ENCODE measurements around the gene ELFN1.
A peak's percentile ranks its signal among the peaks of the same experiment; 100 is the strongest.

ELFN1 gene

GRCh38 chr7:1696671-1697498 is 26.8 kb downstream of the ELFN1 start:
- peak; percentile 13 for DNase-seq

GRCh38 chr7:1697499-1698125 is 27.5 kb downstream of the ELFN1 start:
- DNase-seq = no peak

- DNase-seq = no peak
These were observed 28.1 kb downstream of the ELFN1 start for GRCh38 chr7:1698201-1698600.

DNA sequence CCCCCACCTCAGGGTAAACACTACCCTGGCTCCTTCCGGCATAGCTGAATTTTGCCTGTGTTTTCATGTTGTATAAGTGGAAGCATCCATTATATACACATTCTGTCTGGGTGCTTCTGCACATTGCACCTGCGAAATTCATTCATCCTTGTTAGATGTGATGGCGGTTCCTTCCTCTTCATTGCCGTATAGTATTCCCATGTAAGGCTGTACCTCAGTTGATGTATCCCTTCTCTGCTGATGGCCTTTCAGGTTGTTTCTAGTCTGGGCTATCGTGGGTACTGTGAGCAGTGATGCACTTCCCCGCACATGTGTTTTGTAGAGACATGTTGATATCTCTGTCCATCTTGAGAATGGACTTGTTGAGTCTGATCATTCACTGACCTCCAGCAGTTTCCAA is 28.9 kb downstream of the ELFN1 start:
- no peak for DNase-seq

GRCh38 chr7:1700086-1700485 is 30.0 kb downstream of the ELFN1 start:
- peak; percentile 3 for DNase-seq

GRCh38 chr7:1700536-1701333 is 30.7 kb downstream of the ELFN1 start:
- no peak for DNase-seq

DNA sequence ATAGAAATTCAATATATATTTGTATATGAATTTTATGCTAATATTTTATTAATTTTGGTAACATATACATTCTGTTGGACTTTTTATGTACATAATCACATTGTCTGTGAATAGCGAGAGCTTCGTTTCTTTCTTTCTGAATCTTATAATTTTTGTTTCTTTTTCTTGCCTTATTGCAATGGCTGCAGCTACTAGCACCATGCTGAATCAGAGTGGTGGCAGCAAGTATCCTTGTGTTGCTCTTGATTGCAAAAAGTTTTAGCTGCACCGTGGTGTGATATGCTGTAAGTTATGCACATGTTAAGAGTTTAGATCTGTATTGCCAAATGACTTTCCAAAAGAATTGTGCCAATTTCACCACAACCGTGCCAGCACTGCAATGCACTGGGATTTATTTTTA is 32.6 kb downstream of the ELFN1 start:
- no peak for DNase-seq

- no peak for DNase-seq
These were observed 33.4 kb downstream of the ELFN1 start for GRCh38 chr7:1703441-1703840.

GRCh38 chr7:1703871-1704810 is 34.1 kb downstream of the ELFN1 start:
- DNase-seq = peak; percentile 7

GRCh38 chr7:1704811-1705738 is 35.0 kb downstream of the ELFN1 start:
- no peak for DNase-seq

DNA sequence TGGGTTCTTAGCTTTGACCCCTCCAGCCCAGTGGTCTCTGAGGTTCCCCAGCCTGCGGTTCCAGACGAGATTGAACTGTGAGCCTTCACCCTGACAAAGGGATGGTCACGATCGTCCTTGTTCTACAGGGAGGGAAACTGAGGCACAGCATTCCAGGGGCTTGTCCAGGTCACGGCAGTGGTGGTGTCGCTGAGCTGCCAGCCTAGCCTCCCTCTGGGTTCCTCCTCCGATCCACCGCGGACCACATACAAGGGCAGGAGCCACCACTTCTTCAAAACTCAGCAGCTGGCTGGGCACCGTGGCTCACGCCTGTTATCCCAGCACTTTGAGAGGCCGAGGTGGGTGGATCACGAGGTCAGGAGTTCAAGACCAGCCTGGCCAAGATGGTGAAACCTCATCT is 35.8 kb downstream of the ELFN1 start:
- DNase-seq = no peak

DNA sequence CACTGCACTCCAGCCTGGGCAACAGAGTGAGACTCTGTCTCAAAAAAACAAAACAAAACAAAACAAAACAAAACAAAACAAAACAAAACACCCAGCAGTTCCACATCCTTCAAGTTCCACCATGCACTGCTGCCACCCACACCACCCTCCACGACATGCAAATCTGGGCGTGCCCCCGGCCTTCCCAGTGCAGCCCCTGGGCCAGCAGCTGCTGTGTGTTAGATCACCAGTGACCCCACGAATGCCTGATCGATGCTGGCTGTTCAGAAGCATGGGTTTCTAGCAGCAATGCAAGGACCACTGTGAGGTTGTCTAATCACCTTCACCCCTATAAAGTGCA is 36.3 kb downstream of the ELFN1 start:
- no peak for DNase-seq

GRCh38 chr7:1706721-1707613 is 36.9 kb downstream of the ELFN1 start:
- no peak for DNase-seq

DNA sequence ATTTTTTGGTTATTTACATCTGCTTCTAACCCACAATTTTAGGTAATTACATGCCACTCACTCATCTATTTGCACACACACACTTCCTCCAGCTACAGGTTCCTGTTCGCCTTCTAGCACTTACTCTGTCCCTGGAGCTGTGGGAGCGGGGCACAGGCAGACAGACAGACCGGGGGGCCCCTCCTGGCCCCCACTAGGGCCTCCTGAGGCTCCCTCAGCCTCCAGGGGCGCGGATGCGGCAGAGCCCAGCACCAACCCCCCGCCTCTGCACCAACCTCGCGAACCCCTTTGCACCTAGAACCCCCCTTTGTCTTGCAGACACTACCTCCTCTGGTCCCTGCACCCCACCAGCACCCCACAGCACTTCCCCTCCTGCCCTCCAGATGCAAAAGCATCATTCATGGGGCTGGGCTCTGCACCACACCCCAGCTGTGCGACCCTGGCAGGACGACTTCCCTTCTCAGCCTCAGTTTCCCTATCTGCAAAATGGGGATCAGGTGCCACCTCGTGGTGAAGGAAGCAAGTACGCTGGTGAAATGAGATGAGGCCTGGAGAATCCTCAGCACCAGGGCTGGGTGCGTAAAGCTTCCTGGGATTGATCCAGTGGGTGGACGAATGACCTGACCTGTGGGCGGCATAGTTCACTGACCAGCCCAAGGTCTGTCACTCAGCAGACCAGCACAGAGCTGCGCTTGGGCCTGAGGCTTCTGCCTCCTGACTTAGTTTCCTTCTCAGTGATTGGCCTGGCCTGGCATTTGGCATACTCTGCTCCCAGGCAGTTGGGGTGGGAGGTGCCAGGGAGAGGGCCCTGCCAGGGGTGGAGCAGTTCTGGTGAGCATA is 37.9 kb downstream of the ELFN1 start:
- DNase-seq = peak; percentile 8

- DNase-seq = peak; percentile 8
These were observed 38.6 kb downstream of the ELFN1 start for GRCh38 chr7:1708596-1709251.

GRCh38 chr7:1709281-1709680 is 39.2 kb downstream of the ELFN1 start:
- peak; percentile 4 for DNase-seq

- no peak for DNase-seq
These were observed 39.8 kb downstream of the ELFN1 start for GRCh38 chr7:1709900-1710299.

- DNase-seq = no peak
These were observed 40.9 kb downstream of the ELFN1 start for GRCh38 chr7:1710936-1711335.
